ENCODE measurements around the gene RAD54L.
"Not testable (repeated sequence)": the region's sequence is repeated elsewhere in the genome, so short reads cannot be mapped to it uniquely, and the experiment has no call there.

DNA sequence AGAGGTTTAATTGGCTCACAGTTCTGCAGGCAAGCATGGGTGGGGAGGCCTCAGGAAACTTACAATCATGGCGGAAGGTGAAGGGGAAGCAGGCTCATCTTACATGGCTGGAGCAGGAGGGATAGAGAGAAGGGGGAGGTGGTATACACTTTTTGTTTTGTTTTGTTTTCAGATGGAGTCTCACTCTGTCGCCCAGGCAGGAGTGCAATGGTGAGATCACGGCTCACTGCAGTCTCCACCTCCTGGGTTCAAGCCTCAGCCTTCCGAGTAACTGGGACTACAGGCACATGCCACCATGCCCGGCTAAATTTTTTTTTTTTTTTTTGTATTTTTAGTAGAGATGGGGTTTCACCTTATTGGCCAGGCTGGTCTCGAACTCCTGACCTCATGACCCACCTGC, 74.6 kb downstream of the RAD54L start:
- not testable (repeated sequence) for TF ChIP-seq POLR2A (IDR thresholded peaks at IDR 0.05)
- TF ChIP-seq, protein P1, sequence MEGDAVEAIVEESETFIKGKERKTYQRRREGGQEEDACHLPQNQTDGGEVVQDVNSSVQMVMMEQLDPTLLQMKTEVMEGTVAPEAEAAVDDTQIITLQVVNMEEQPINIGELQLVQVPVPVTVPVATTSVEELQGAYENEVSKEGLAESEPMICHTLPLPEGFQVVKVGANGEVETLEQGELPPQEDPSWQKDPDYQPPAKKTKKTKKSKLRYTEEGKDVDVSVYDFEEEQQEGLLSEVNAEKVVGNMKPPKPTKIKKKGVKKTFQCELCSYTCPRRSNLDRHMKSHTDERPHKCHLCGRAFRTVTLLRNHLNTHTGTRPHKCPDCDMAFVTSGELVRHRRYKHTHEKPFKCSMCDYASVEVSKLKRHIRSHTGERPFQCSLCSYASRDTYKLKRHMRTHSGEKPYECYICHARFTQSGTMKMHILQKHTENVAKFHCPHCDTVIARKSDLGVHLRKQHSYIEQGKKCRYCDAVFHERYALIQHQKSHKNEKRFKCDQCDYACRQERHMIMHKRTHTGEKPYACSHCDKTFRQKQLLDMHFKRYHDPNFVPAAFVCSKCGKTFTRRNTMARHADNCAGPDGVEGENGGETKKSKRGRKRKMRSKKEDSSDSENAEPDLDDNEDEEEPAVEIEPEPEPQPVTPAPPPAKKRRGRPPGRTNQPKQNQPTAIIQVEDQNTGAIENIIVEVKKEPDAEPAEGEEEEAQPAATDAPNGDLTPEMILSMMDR (IDR thresholded peaks at IDR 0.05): not testable (repeated sequence)
